Fibroblast of peridontal ligament (primary cell): Measurements from ENCODE around the gene FNTB.
"Not testable (repeated sequence)": the region's sequence is repeated elsewhere in the genome, so short reads cannot be mapped to it uniquely, and the experiment has no call there.

Source experiments
- DNase-seq: peaks from one replicate; pipeline ENCODE4 v3.0.0-alpha.2; 2010; ENCODE audit errors: extremely low read depth

The FNTB gene

DNA sequence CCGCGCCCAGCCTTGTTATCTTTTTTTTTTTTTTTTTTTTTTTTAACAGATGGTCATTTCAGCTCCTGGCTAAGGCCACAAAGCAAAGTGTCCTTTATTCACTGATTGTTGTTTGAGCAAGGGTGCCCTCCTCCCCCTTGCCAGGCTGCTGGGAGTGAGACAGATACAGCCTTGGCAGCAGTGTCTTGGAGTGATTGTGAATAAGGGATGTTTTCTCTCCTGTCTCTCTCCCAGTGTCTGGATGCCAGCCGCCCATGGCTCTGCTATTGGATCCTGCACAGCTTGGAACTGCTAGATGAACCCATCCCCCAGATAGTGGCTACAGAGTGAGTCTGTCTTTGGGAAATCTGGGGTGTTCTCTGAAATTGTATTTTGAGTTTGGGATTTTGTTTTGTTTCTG is 28.7 kb downstream of the FNTB start:
- DNase-seq, result no peak

GRCh38 chr14:65016471-65016870 is 29.8 kb downstream of the FNTB start:
- DNase-seq, result no peak

- peak; percentile 93 for DNase-seq
Observed at GRCh38 chr14:65019944-65020566, 33.4 kb downstream of the FNTB start.

- DNase-seq, result no peak
Observed at GRCh38 chr14:65024957-65025356, 38.3 kb downstream of the FNTB start.

DNA sequence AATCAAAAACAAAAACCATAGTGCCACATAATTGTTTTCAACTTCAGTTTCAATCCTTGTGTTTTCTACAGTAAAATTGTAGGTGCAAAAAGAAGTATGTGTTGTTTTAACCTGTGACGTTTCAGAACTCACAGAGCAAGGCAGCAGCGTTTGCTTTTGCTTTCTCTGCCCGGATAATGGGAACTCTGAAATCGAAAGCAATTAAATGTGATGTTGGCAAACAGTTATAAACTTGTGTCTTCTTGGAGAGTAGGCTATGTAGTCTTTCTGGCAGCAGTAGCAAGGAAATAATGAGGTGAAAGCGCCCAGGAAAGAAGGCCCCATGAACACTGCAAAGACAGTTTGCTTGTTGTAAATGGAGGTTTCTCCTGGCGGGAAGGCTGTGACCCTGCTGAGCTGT is 39.1 kb downstream of the FNTB start:
- peak; percentile 52 for DNase-seq

GRCh38 chr14:65026526-65026925 is 39.8 kb downstream of the FNTB start:
- DNase-seq, result no peak

DNA sequence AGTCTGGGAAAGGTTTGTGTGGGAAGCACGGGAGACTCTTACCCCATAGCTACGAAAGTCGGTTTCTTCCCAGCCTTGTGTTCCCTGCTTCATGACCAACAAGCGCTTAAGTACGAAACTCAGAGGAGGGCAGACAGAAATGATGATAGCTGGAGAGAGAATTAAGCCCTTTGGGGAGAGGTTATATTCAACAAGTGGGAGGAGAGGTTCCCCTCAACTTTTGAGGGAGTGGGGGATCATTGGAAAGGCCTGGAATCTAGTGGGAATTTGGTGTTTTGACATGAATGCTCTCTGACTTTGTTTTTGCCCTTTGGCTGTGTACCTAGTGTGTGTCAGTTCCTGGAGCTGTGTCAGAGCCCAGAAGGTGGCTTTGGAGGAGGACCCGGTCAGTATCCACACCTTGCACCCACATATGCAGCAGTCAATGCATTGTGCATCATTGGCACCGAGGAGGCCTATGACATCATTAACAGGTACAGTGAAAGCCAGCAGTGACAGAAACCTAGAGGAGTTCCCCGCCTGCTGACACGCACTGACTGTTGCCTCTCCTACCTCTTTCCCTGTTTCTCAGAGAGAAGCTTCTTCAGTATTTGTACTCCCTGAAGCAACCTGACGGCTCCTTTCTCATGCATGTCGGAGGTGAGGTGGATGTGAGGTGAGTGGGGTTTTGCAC is 40.6 kb downstream of the FNTB start:
- no peak for DNase-seq

- no peak for DNase-seq
Observed at GRCh38 chr14:65028937-65029336, 42.2 kb downstream of the FNTB start.

- DNase-seq, result not testable (repeated sequence)
Observed at GRCh38 chr14:65031321-65031720, 44.6 kb downstream of the FNTB start.

DNA sequence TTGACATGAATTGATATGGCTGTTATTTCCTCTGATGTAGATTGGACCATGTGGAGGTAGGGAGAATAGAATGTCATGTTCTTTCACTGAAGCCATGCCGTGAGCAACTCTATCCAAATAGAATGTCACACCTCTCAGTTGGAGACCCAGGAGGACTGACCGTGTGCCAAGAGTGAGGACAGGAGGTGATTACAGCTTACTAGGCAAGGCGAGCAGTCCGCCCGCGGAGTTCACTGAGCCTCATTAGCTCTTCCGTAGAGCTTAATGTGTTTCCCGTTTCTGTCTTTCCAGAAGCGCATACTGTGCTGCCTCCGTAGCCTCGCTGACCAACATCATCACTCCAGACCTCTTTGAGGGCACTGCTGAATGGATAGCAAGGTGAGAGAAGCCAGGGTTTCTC is 45.6 kb downstream of the FNTB start:
- DNase-seq, result no peak

DNA sequence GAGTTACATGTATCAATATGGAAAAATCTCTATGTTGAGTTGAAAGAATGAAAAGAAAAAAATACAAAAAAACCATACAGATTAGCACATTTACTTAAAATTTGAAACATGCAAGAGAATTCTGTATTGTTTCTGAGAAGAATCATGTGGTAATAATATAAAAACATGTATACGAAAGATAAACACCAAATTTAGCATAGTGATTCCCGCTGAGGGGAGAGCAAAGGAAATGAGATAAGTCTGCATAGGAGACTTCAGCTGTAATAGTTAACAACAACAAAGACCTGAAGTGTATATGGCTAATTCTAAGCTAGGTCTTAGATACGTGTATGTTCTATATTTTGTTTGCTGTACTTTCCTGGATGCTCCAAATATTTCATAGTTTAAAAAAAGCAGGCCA is 46.5 kb downstream of the FNTB start:
- no peak for DNase-seq

DNA sequence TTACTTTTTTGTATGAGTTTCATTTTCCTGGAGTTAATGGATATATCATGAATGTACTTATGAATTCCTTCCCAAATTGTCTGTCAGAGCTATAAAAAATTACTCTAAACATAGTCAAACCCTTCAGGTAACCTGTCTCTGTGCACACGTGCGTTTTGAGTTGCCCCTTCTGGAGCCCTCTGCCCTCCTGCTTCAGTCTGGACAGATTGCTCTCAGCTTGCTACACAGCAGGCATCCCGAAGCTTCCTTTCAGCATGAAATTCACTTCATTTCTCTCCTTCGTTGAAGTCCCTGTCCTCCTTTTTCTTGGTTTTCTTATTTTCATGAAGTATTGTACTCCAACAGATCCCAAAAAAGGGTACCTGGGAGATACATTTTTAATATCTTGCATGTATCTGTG is 47.3 kb downstream of the FNTB start:
- no peak for DNase-seq

GRCh38 chr14:65035049-65035448 is 48.4 kb downstream of the FNTB start:
- DNase-seq, result peak; percentile 17

- DNase-seq, result no peak
Observed at GRCh38 chr14:65038966-65039365, 52.3 kb downstream of the FNTB start.

- DNase-seq, result no peak
Observed at GRCh38 chr14:65040666-65041433, 54.2 kb downstream of the FNTB start.

GRCh38 chr14:65041434-65041915 is 54.8 kb downstream of the FNTB start:
- no peak for DNase-seq

DNA sequence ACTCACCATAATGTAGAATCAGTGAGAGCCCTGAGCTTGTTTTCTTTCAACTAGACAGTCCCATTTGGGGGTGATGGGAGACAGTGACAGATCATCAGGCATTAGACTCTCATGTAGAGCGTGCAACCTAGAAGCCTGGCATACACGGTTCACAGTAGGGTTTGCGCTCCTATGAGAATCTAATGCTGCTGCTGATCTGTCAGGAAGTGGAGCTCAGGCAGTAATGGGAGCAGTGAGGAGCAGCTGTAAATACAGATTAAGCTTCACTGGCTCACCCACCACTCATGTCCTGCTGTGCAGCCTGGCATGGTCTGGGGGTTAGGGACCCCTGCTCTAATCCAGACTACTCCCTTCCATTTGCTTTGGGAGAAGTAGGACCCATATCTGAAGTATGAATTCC is 55.6 kb downstream of the FNTB start:
- no peak for DNase-seq

GRCh38 chr14:65042731-65043372 is 56.2 kb downstream of the FNTB start:
- no peak for DNase-seq

DNA sequence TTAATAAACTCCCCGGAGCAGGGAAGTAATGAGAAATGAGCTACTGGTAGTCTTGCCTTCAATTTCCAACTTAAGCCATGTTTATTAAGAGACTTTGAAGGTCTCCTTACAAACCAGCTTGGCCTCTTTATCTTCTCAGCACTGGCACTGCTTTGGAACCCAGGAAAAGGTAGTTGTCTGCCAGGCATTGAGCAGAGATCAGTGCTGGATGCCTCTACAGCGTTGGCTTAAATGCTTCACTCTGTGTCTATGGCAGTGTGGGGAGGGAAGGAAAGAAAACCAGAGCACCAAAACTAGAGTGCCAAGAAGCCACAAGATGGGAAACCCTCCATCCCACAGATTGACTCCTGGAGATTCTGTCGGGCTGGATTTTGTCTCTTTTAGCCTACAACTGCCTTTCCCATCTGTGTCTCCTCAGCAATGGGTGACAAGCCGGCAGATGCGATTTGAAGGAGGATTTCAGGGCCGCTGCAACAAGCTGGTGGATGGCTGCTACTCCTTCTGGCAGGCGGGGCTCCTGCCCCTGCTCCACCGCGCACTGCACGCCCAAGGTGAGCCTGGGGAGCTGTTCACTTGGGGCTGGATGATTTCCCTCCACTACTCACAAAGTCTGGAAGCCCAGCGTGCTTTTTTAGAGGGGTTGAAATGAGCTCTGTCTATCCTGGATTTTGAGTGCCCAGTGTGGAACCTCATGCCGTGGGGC is 57.3 kb downstream of the FNTB start:
- no peak for DNase-seq

GRCh38 chr14:65044596-65044959 is 57.9 kb downstream of the FNTB start:
- no peak for DNase-seq

GRCh38 chr14:65045006-65045405 is 58.3 kb downstream of the FNTB start:
- no peak for DNase-seq

- DNase-seq, result no peak
Observed at GRCh38 chr14:65045709-65046108, 59.0 kb downstream of the FNTB start.
